ENCODE data around the gene POLN. TPM values are rescaled to one million over a fixed set of nuclear protein-coding genes. Genes with fewer than 3 reads are reported as not detected.

The POLN gene
- total RNA-seq, 1 experiment from 2014 or later: 1.3 TPM

GRCh38 chr4:2024683-2025082 lies 217.2 kb downstream of the POLN start:
- DNase-seq: no peak
- BruUV-seq (replicated peaks): no TSS peak
- no peaks in the 10 kb centered on the region for H4K20me1 ChIP-seq (ENCODE audit: insufficient read depth)
- no peak overlapping the region for H2AFZ ChIP-seq
- peaks cover 8% of the 10 kb centered on the region; the same call in 1 of the 2 replicates for H3K9me3 ChIP-seq (ENCODE audit: insufficient read depth, low read depth)
- no peak overlapping the region for H3K4me2 ChIP-seq
- intact Hi-C loops (cut with micrococcal nuclease; ENCODE audit: unreplicated experiment): no loop called here
- H3K4me3 ChIP-seq: no peak overlapping the region
- H3K27me3 ChIP-seq (ENCODE audit: insufficient read depth, low read depth): peaks cover 38% of the 10 kb centered on the region; the same call in 1 of the 2 replicates
- POLR2A ChIA-PET (ENCODE audit: unreplicated experiment): no interaction called here
- no peaks in the 10 kb centered on the region for H3K4me1 ChIP-seq (replicated peaks; ENCODE audit: insufficient read depth)
- TF ChIP-seq CTCF (conservative IDR thresholded peaks at IDR 0.05): no peak
- no peak for TF ChIP-seq EZH2 (IDR thresholded peaks at IDR 0.05; ENCODE audit: low read depth)
- H3K79me2 ChIP-seq (ENCODE audit: low read depth): no peaks in the 10 kb centered on the region
- no peaks in the 10 kb centered on the region for H3F3A ChIP-seq (ENCODE audit: insufficient read depth, low read depth)
- no peak overlapping the region for H3K27ac ChIP-seq
- CTCF ChIA-PET: no interaction called here
- H3K36me3 ChIP-seq (ENCODE audit: low read depth): no peaks in the 10 kb centered on the region
- H3K9me2 ChIP-seq (ENCODE audit: insufficient read depth): 0 out of 2 replicates have a peak, but pooled peaks cover 3% of the 10 kb centered on the region

Other genes starting within 250 kb of the POLN start
- 52.4 and 70.1 TPM in 2 replicates for gene NELFA, start 233.1 kb downstream of the POLN start, total RNA-seq (2021)
- gene NAT8L, start 182.8 kb downstream of the POLN start, total RNA-seq (2021): 2.1 and 4.1 TPM in 2 replicates
- 15.8 and 16.2 TPM in 2 replicates for gene HAUS3, start within 50 bp of the POLN start, total RNA-seq (2021)
- 34.0 and 37.0 TPM in 2 replicates for gene MXD4, start 20.0 kb upstream of the POLN start, total RNA-seq (2021)
- gene ZFYVE28, start 176.5 kb upstream of the POLN start, total RNA-seq (2021): 12.9 and 13.6 TPM in 2 replicates
- 0.48 and 0.85 TPM in 2 replicates for gene CFAP99, start 176.8 kb upstream of the POLN start, total RNA-seq (2021)
- 63.5 and 95.4 TPM in 2 replicates for gene RNF4, start 227.0 kb upstream of the POLN start, total RNA-seq (2021)

Data from PC-9 (cell line).